MM.1S (cell line): Measurements from ENCODE around the gene NUP98.

Source experiments
- DNase-seq: peaks from one replicate; pipeline ENCODE4 v3.0.0-alpha.2; 2015
- H2AFZ ChIP-seq: fragments of 300-600 bp; sonication (generic); 2 replicates; pipeline ENCODE4 v1.6.0; 2016; ENCODE audit warnings: antibody characterized with exemption, low read length
- H3F3A ChIP-seq: fragments of 300-600 bp; sonication (generic); 2 replicates; pipeline ENCODE4 v1.6.1; 2016; ENCODE audit warnings: mild to moderate bottlenecking, antibody characterized with exemption, low read length, moderate library complexity, mixed read lengths; ENCODE audit not compliant: insufficient read depth
- H3K27ac ChIP-seq: fragments of 300-600 bp; sonication (generic); 2 replicates; pipeline ENCODE4 v1.5.1; 2016; ENCODE audit warnings: mild to moderate bottlenecking, low read length
- H3K27me3 ChIP-seq: fragments of 300-600 bp; sonication (generic); replicated peaks from 2 replicates; pipeline ENCODE4 v1.6.0; 2016; ENCODE audit warnings: low read length; ENCODE audit not compliant: insufficient read depth
- H3K36me3 ChIP-seq: fragments of 300-600 bp; sonication (generic); replicated peaks from 2 replicates; pipeline ENCODE4 v1.6.1; 2016; ENCODE audit warnings: mild to moderate bottlenecking, low read length, mixed read lengths; ENCODE audit not compliant: insufficient read depth
- H3K4me1 ChIP-seq: fragments of 300-600 bp; sonication (generic); 2 replicates; pipeline ENCODE4 v1.6.1; 2016; ENCODE audit warnings: low read length, mixed read lengths
- H3K4me2 ChIP-seq: fragments of 300-600 bp; sonication (generic); 2 replicates; pipeline ENCODE4 v1.6.0; 2016; ENCODE audit warnings: low read depth, low read length
- H3K4me3 ChIP-seq: fragments of 300-600 bp; sonication (generic); 2 replicates; pipeline ENCODE4 v1.5.1; 2016; ENCODE audit warnings: low read length, mixed read lengths
- H3K79me2 ChIP-seq: fragments of 300-600 bp; sonication (generic); 2 replicates; pipeline ENCODE4 v1.6.1; 2016; ENCODE audit warnings: mixed run types, low read length, mixed read lengths
- H3K9ac ChIP-seq: fragments of 300-600 bp; sonication (generic); 2 replicates; pipeline ENCODE4 v1.6.1; 2016; ENCODE audit warnings: low read length, mixed read lengths
- H3K9me2 ChIP-seq: fragments of 300-600 bp; sonication (generic); replicated peaks from 2 replicates; pipeline ENCODE4 v1.6.1; 2016; ENCODE audit warnings: mild to moderate bottlenecking, low read length, mixed read lengths; ENCODE audit not compliant: insufficient read depth
- H3K9me3 ChIP-seq: fragments of 300-600 bp; sonication (generic); replicated peaks from 2 replicates; pipeline ENCODE4 v1.6.1; 2016; ENCODE audit warnings: mild to moderate bottlenecking, low read length, mixed read lengths; ENCODE audit not compliant: insufficient read depth
- H4K20me1 ChIP-seq: fragments of 300-600 bp; sonication (generic); 2 replicates; pipeline ENCODE4 v1.6.1; 2016; ENCODE audit warnings: mild to moderate bottlenecking, low read length, moderate library complexity, mixed read lengths; ENCODE audit not compliant: insufficient read depth
- CTCF ChIP-seq: fragments of 300-600 bp; sonication (generic); IDR thresholded peaks from 2 replicates; pipeline ENCODE4 v1.5.1; 2016; ENCODE audit warnings: antibody characterized with exemption, low read length, mixed read lengths
- EZH2 ChIP-seq: fragments of 300-600 bp; sonication (generic); optimal IDR thresholded peaks from 2 replicates; pipeline ENCODE3; 2017; ENCODE audit warnings: low read depth, mild to moderate bottlenecking, antibody characterized with exemption, low read length, mixed read lengths
- EZH2phosphoT487 ChIP-seq: fragments of 300-600 bp; sonication (generic); IDR thresholded peaks from 2 replicates; pipeline ENCODE4 v1.6.1; 2018; ENCODE audit warnings: antibody characterized with exemption, low read length

The NUP98 gene

GRCh38 chr11:3786781-3787428 is 10.4 kb downstream of the NUP98 start:
- Histone ChIP-seq H3K4me2 (no peak overlapping the region), H2AFZ (no peak overlapping the region), H3K9me3 (no peaks in the 10 kb centered on the region), H3K4me1 (no peaks in the 10 kb centered on the region), H3K9me2 (no peaks in the 10 kb centered on the region), H3K36me3 (0 out of 2 replicates have a peak, but pooled peaks cover 4% of the 10 kb centered on the region), H3K79me2 (peaks cover 100% of the 10 kb centered on the region), H3K9ac (no peak overlapping the region), H3F3A (no peaks in the 10 kb centered on the region), H4K20me1 (peaks cover 18% of the 10 kb centered on the region; the same call in 1 of the 2 replicates), H3K27ac (no peak overlapping the region), H3K27me3 (no peaks in the 10 kb centered on the region), H3K4me3 (no peak overlapping the region)
- TF ChIP-seq CTCF (no peak), EZH2phosphoT487 (no peak), EZH2 (no peak)
- DNase-seq: no peak

GRCh38 chr11:3783611-3784010 is 13.7 kb downstream of the NUP98 start:
- Histone ChIP-seq H3K27ac (no peak overlapping the region), H3F3A (no peaks in the 10 kb centered on the region), H3K9me2 (no peaks in the 10 kb centered on the region), H3K4me3 (no peak overlapping the region), H3K4me2 (no peak overlapping the region), H3K36me3 (peaks cover 5% of the 10 kb centered on the region), H2AFZ (no peak overlapping the region), H3K79me2 (peaks cover 90% of the 10 kb centered on the region), H3K27me3 (no peaks in the 10 kb centered on the region), H3K4me1 (no peaks in the 10 kb centered on the region), H3K9ac (no peak overlapping the region), H4K20me1 (peaks cover 15% of the 10 kb centered on the region; the same call in 1 of the 2 replicates), H3K9me3 (no peaks in the 10 kb centered on the region)
- no peak for TF ChIP-seq CTCF
- no peak for DNase-seq

- Histone ChIP-seq H3K4me2 (no peak overlapping the region), H3K4me1 (no peaks in the 10 kb centered on the region), H3K9ac (no peak overlapping the region), H4K20me1 (peaks cover 15% of the 10 kb centered on the region; the same call in 1 of the 2 replicates), H2AFZ (no peak overlapping the region), H3F3A (no peaks in the 10 kb centered on the region), H3K27me3 (no peaks in the 10 kb centered on the region), H3K36me3 (peaks cover 10% of the 10 kb centered on the region), H3K4me3 (no peak overlapping the region), H3K79me2 (peaks cover 90% of the 10 kb centered on the region), H3K27ac (no peak overlapping the region), H3K9me3 (no peaks in the 10 kb centered on the region), H3K9me2 (no peaks in the 10 kb centered on the region)
- no peak for TF ChIP-seq EZH2
- no peak for TF ChIP-seq EZH2phosphoT487
- no peak for TF ChIP-seq CTCF
- no peak for DNase-seq
Measured at GRCh38 chr11:3782963-3783362, 14.4 kb downstream of the NUP98 start.
